DMS 273 (cell line): ENCODE measurements around the gene C1orf105.
"Not testable (repeated sequence)": the region's sequence is repeated elsewhere in the genome, so short reads cannot be mapped to it uniquely, and the experiment has no call there.

Experiments
- DNase-seq: peaks from one replicate; lab custom pipeline; 2025; ENCODE audit not compliant: unreplicated experiment; lab: John Stamatoyannopoulos, UW

C1orf105 gene

GRCh38 chr1:172486805-172487454 is 66.4 kb downstream of the C1orf105 start:
- DNase-seq: no peak

- DNase-seq: no peak
Observed at GRCh38 chr1:172487550-172487949, 67.1 kb downstream of the C1orf105 start.

GRCh38 chr1:172488393-172488792 is 67.9 kb downstream of the C1orf105 start:
- no peak for DNase-seq

- DNase-seq: no peak
Observed at GRCh38 chr1:172489847-172490246, 69.4 kb downstream of the C1orf105 start.

DNA sequence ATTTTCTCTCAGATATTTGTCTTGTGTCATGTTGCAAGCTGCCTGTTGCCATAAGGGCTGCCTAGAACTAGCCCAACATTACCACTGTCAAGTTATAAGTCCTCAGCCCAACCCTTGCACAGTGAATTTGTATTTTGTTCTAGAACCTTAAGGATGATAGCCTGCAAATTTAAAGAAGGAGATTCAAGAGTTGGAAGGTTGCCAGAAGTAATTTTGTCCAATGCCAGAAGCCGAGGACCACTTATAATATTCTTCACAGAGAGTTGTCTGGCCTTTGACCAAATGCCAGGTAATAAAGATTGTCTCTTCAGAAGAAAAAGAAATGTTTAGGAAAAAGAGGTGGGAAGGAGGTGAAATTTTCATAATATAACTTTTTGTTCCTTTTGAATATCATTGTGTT is 71.9 kb downstream of the C1orf105 start:
- DNase-seq: no peak

DNA sequence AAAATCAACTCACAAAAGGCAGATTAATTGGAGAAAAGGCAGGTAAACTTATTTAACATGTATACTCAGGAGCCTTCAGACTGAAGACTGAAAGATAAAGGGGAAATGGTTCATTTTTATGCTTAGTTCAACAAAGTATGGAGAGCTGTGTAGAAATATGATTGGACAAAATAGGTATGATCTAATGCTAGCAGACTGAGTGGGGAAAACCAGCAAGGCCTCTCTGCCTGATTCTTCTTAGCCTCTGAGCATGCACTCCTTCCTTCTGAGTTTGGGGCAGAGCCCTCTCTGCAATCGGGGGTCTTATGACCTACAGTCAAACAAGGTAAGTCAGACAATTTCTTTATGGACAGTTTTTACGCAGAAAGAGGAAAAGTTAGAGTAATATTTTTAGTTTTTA is 73.7 kb downstream of the C1orf105 start:
- no peak for DNase-seq

GRCh38 chr1:172496127-172496526 is 75.6 kb downstream of the C1orf105 start:
- DNase-seq: not testable (repeated sequence)

DNA sequence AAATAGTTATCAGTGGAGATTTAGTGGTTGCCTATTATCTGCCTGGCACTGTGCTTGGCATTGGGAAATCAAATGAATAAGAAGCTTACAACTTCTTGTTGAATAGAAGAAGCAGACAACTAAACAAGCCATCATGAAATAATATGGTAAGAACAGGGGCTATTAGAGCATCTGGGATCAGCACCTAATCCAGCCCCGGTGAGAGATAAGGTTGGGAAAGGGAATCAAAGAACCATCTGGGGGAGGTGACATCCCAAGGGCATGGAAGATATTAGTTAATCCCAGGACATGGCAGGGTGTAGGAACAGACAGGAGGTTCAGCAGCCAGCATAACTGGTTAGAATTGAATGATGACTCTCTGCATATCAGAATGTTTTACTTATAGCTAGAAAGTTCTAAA is 76.2 kb downstream of the C1orf105 start:
- no peak for DNase-seq

DNA sequence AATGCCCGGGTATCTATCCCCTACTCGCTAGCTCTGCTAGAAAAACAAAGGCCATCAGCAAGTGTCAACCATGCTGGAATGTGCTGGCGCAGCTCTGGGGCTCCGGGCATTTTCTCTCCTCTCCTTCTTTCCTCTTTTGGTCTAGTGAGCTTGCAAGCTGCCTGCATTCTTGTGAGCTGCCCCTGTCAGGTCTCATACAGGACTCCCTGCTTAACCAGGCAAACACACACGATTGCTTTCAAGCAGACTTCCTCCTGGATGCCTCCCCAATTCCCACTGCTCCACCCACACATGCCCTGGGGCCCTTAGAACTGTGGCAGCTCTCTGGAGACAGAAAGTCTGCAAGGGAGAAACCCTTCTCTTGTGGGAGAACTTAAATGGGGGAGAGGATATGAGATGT is 76.7 kb downstream of the C1orf105 start:
- DNase-seq: peak; percentile 9

GRCh38 chr1:172498857-172499256 is 78.4 kb downstream of the C1orf105 start:
- no peak for DNase-seq

DNA sequence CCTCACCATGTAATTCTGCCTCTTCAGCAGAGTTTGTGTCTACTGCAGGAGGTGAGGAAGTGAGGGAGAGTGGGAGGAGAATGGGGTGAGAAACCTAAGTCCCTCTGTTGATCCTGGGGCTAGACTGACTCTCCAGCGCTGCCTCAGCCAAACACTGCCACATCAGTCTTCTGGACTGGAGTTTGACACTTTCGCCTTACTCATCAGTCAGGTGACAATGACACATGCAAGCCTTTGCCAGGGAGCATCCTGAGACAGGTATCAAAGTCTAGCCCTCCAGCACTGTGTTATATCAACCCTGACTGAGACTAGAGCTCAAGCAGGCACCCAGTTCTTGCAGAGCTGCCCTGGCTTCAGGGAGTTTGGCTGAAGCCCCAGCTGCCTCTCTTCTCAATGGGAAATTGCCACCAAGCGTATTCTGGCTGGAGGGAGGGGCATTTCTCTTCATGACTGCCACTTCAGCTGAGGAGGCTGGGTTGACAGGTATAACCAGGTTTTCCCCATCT is 79.2 kb downstream of the C1orf105 start:
- no peak for DNase-seq

DNA sequence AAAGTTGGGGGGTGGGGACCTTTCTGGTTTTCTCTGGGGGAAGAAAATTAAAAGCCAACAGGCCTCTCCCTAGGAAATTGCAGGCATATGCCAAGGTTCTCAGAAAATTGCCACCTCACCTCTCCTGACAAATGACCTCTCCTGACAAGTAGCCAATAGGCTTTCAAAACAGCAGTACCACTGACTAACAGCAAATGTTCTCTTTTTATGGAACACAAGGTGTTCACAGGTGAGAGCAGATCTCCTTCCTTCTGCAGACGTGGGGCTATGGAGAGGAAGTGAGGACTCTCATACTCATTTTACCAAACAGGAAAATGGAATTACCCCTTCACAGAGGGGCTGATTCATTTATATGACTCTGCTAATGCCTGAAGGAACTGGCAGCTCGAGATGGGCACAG is 79.7 kb downstream of the C1orf105 start:
- DNase-seq: no peak

DNA sequence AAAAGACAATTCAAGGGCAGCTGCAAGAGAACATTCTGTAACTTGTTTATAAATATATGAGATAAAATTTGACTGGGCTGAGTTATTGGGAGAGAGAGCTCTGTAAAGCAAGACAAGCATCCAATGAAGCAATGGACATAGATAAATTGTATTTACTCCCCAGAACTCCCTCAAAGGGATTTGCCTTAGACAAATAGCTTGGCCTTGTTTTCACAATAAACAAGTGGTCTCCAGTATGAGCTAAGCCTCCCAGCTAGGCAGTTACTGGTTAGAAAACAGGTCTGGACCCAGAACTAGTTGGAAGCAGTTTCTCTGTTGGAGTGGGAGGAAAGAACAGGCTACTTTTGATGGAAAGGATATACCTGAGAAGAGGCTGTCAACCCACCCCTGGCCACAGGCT is 87.3 kb downstream of the C1orf105 start:
- no peak for DNase-seq

GRCh38 chr1:172510479-172510878 is 90.0 kb downstream of the C1orf105 start:
- no peak for DNase-seq

GRCh38 chr1:172512591-172512990 is 92.1 kb downstream of the C1orf105 start:
- DNase-seq: no peak

DNA sequence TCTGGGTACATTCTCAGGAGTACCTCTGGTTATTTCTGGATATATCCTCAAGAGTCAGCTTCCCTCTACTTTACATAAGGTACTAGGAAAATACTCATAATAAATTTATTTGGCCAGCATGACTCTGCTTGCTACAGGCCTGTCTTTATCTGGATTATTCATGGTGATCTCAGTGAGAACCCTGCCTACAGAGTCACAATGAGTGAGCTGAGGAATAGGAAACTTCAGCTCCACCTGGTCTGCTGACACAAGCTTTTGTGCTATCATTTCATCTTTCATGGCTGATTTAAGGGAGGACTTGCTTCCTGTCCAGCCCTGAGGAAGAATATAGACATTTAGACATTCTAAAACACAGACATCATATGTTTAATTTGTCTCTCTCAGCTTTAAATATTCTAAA is 93.0 kb downstream of the C1orf105 start:
- no peak for DNase-seq

- no peak for DNase-seq
Observed at GRCh38 chr1:172514108-172514507, 93.6 kb downstream of the C1orf105 start.

DNA sequence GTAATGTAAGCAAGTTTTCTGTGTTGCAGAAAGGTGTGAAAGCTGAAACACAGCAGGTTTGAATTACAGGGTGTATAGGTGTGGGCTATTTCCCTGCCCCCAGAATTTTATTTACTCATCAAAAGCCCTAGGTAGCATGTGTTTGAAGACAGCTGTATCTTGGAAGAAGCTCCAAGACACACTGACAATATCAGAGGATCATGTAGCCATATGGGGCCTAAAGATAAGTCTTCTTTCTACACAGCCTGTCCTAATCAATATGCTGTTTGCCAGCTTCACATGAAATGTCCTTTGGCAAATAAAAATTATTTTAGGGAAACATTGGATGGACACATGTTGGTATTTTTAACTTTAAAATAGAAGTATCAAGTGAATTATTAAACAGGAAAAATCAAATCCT is 95.0 kb downstream of the C1orf105 start:
- DNase-seq: no peak

GRCh38 chr1:172515927-172516326 is 95.4 kb downstream of the C1orf105 start:
- DNase-seq: no peak

DNA sequence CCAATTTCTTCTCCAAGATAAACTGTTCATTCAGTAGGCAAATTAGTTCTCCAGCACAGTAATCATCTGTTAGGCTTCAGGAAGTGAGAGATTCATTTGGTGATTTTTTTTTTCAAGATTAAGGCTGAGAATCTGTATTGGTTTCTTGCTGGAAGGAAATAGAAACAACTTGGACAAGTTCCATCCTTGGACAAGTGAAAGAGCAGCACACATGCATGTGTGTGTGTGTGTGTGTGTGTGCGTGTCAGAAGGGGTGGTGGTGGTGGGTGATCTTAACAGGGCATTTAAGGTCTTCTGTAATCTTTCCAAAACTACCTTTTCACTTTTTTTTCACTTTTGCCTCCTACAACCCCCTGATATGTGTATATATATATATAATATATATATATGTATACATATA is 96.6 kb downstream of the C1orf105 start:
- no peak for DNase-seq

DNA sequence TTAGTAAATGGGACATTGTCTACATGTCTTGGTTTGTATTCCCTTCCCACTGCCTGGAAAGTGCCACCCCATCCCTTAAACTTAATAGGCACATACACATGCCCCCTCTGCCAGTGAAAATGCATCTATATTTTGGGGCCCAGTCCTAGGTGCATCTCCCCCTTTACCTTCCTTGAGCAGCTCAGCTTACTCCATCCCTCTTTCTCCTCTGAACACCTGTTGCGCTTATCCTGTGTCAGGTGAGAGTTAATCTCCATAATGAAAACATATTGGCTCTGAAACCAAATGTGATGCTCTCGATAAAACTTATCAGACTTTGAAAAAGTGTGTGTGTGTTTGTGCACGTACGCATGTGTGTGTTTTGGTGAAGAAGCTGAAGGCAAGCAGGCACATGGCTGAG is 97.1 kb downstream of the C1orf105 start:
- DNase-seq: no peak
